Endodermal cell (in vitro differentiated cells): ENCODE measurements around the gene FBXW4. TPM values are rescaled to one million over a fixed set of nuclear protein-coding genes. Genes with fewer than 3 reads are reported as not detected.

ENCODE experiments used
- DNase-seq: peaks from one replicate; pipeline ENCODE4 v3.0.0-alpha.2; 2017
- H3K27ac ChIP-seq: 2 replicates; pipeline ENCODE4 v1.5.1; 2013; ENCODE audit warnings: mild to moderate bottlenecking, low read depth, low read length, moderate library complexity
- H3K27me3 ChIP-seq: 2 replicates; pipeline ENCODE4 v1.6.1; 2013; ENCODE audit warnings: mild to moderate bottlenecking, low read length, moderate library complexity; ENCODE audit not compliant: insufficient read depth, control insufficient read depth, poor library complexity, severe bottlenecking
- H3K36me3 ChIP-seq: 2 replicates; pipeline ENCODE4 v1.7.0; 2013; ENCODE audit warnings: mild to moderate bottlenecking, low read length, moderate library complexity; ENCODE audit not compliant: control insufficient read depth, insufficient read depth
- H3K4me1 ChIP-seq: one replicate; pipeline ENCODE4 v1.7.0; 2013; ENCODE audit warnings: low read length; ENCODE audit not compliant: control insufficient read depth, insufficient read depth
- H3K4me3 ChIP-seq: 2 replicates; pipeline ENCODE4 v1.5.1; 2013; ENCODE audit warnings: mild to moderate bottlenecking, low read length, moderate library complexity
- H3K9ac ChIP-seq: 2 replicates; pipeline ENCODE4 v1.6.1; 2013; ENCODE audit warnings: mild to moderate bottlenecking, low read length, moderate library complexity; ENCODE audit not compliant: poor library complexity, severe bottlenecking; ENCODE audit errors: extremely low read depth
- H3K9me3 ChIP-seq: 2 replicates; pipeline ENCODE4 v1.6.1; 2013; ENCODE audit warnings: mild to moderate bottlenecking, low read length, moderate library complexity; ENCODE audit not compliant: control insufficient read depth
- H3K27ac Mint-ChIP-seq: 2 replicates; pipeline ENCODE4 v1.8.0; 2020; ENCODE audit warnings: mixed read lengths
- H3K27me3 Mint-ChIP-seq: 2 replicates; pipeline ENCODE4 v1.8.0; 2021; ENCODE audit warnings: mild to moderate bottlenecking, mixed read lengths; ENCODE audit not compliant: insufficient read depth
- H3K36me3 Mint-ChIP-seq: 2 replicates; pipeline ENCODE4 v1.8.0; 2020; ENCODE audit warnings: low read depth, mixed read lengths
- H3K4me1 Mint-ChIP-seq: 2 replicates; pipeline ENCODE4 v1.8.0; 2020; ENCODE audit warnings: mixed read lengths
- H3K4me3 Mint-ChIP-seq: 2 replicates; pipeline ENCODE4 v1.8.0; 2020; ENCODE audit warnings: mild to moderate bottlenecking, moderate library complexity, mixed read lengths
- H3K9me3 Mint-ChIP-seq: 2 replicates; pipeline ENCODE4 v1.8.0; 2020; ENCODE audit warnings: mild to moderate bottlenecking, mixed read lengths
- CTCF ChIP-seq: fragments of 200-600 bp; sonication (generic); conservative IDR thresholded peaks from 2 replicates; pipeline ENCODE4 v1.5.0; 2021; ENCODE audit warnings: antibody characterized with exemption, mild to moderate bottlenecking
- WGBS, 2 experiments: methylation state at CpG; one replicate each; pipeline versions ENCODE4 v1.1.5 to v1.1.7; 2013; ENCODE audit warnings: missing lambda C conversion rate in 2 of 2, mixed read lengths in 1 of 2; ENCODE audit not compliant: insufficient coverage in 1 of 2, insufficient read length in 1 of 2; 5-methylcytosine and 5-hydroxymethylcytosine counted together
- total RNA-seq, 2 donors: library from RNA; stranded (reverse); fragmentation: NEBNext Ultra II Directional in 1 of 2; extraction: Animal tissue kit (Norgen Biotek cat#: 25700) in 1 of 2; gene quantifications; 2 replicates in 1 of 2; 3 replicates in 1 of 2; pipeline ENCODE4 v1.2.1, GENCODE V29; 2021

The FBXW4 gene
- total RNA-seq, 2 donors from 2014 or later: 63.8 to 70.9 TPM

GRCh38 chr10:101672536-101672935 is 22.4 kb downstream of the FBXW4 start:
- peaks cover 36% of the 10 kb centered on the region for H3K4me1 Mint-ChIP-seq
- H3K27ac Mint-ChIP-seq: no peak overlapping the region
- H3K36me3 Mint-ChIP-seq: peaks cover 72% of the 10 kb centered on the region

DNA sequence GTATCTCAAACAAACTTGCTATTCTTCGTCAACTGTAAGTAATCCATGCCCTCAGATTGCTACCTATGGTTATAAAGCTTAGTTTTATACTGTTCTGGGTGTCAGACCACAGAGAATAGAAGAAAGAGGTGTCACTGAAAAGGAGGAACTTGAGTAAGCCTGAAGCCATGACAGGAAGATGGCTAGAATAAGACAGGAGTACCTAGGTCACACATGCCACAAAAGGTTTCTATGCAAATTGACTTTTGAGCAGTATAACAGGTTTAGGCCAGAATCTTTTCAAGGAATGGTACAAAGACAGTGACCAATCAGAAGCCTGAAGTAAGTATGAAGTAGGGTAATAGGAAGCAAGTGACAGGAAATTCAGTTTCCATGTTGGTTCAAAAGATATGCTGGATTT is 23.5 kb downstream of the FBXW4 start:
- TF ChIP-seq CTCF: no peak
- WGBS, 2 experiments: 100% methylated on average over 1 of the region's 1 CpG; no CpG with 5 or more reads in 1 of the 2 experiments
- no peaks in the 10 kb centered on the region for H3K27me3 ChIP-seq
- H3K9ac ChIP-seq: no peak overlapping the region
- H3K4me1 Mint-ChIP-seq: peaks cover 42% of the 10 kb centered on the region
- peaks cover 64% of the 10 kb centered on the region for H3K36me3 Mint-ChIP-seq
- no peak overlapping the region for H3K4me3 Mint-ChIP-seq
- H3K27ac Mint-ChIP-seq: no peak overlapping the region
- no peaks in the 10 kb centered on the region for H3K27me3 Mint-ChIP-seq
- H3K4me1 ChIP-seq: peaks cover 21% of the 10 kb centered on the region
- no peak overlapping the region for H3K4me3 ChIP-seq
- H3K27ac ChIP-seq: no peak overlapping the region
- H3K9me3 ChIP-seq: peaks cover 6% of the 10 kb centered on the region
- H3K36me3 ChIP-seq: peaks cover 58% of the 10 kb centered on the region
- peaks cover 8% of the 10 kb centered on the region for H3K9me3 Mint-ChIP-seq
- DNase-seq: no peak

More at GRCh38 chr10:101672536-101672935, 22.4 kb downstream of the FBXW4 start:
- Mint-ChIP-seq H3K4me3 (no peak overlapping the region), H3K9me3 (peaks cover 19% of the 10 kb centered on the region), H3K27me3 (no peaks in the 10 kb centered on the region)
- Histone ChIP-seq H3K36me3 (peaks cover 60% of the 10 kb centered on the region), H3K9me3 (peaks cover 17% of the 10 kb centered on the region), H3K4me1 (peaks cover 17% of the 10 kb centered on the region), H3K27me3 (no peaks in the 10 kb centered on the region), H3K27ac (no peak overlapping the region), H3K9ac (no peak overlapping the region), H3K4me3 (no peak overlapping the region)
- TF ChIP-seq CTCF: no peak
- DNase-seq: no peak
- WGBS, 2 experiments: 81 to 93% methylated on average over 3 to 6 of the region's 6 CpGs

- no peak for DNase-seq
- H3K9ac ChIP-seq: no peak overlapping the region
- H3K4me1 ChIP-seq: peaks cover 27% of the 10 kb centered on the region
- Mint-ChIP-seq H3K27ac (no peak overlapping the region), H3K4me1 (peaks cover 50% of the 10 kb centered on the region), H3K27me3 (no peaks in the 10 kb centered on the region), H3K9me3 (peaks cover 3% of the 10 kb centered on the region), H3K36me3 (peaks cover 64% of the 10 kb centered on the region), H3K4me3 (no peak overlapping the region)
- no peak for TF ChIP-seq CTCF
- no peak overlapping the region for H3K27ac ChIP-seq
- H3K4me3 ChIP-seq: no peak overlapping the region
- no peaks in the 10 kb centered on the region for H3K27me3 ChIP-seq
- peaks cover 59% of the 10 kb centered on the region for H3K36me3 ChIP-seq
- H3K9me3 ChIP-seq: no peaks in the 10 kb centered on the region
Observed at GRCh38 chr10:101670635-101671034, 24.3 kb downstream of the FBXW4 start.
